Erythroblast (primary cell): ENCODE results near the gene SKI.

Experiments used
- GATA1 ChIP-seq: IDR thresholded peaks from 2 replicates; pipeline ENCODE4 v1.6.1; 2011; ENCODE audit warnings: low read depth, mild to moderate bottlenecking, control low read depth, low read length, moderate library complexity
- POLR2A ChIP-seq: IDR thresholded peaks from 2 replicates; pipeline ENCODE4 v1.6.1; 2011; ENCODE audit warnings: mild to moderate bottlenecking, low read length

- TF ChIP-seq POLR2A (no peak), GATA1 (no peak)
Observed at GRCh38 chr1:2203671-2204414, 24.3 kb upstream of the SKI start.
